ENCODE data around the gene REEP1. TPM values are rescaled to one million over a fixed set of nuclear protein-coding genes. Genes with fewer than 3 reads are reported as not detected.

REEP1 gene
- total and polyA plus RNA-seq, 2 of the 4 experiments (the other 2 are of a cell fraction) = under 0.01 to 0.03 TPM

- H4K8ac ChIP-seq (ENCODE audit: low read depth in 2 of 2, low read length in 2 of 2) = no peak overlapping the region
- H2BK120ac ChIP-seq (ENCODE audit: low read depth, low read length) = no peak overlapping the region
- no TSS peak for BruUV-seq (replicated peaks)
- H3K4me2 ChIP-seq (ENCODE audit: low read depth, low read length) = no peak overlapping the region
- H3K4me3 ChIP-seq (ENCODE audit: insufficient read depth, low read depth, low read length) = no peak overlapping the region
- H2BK15ac ChIP-seq (ENCODE audit: low read depth, low read length) = no peak overlapping the region
- no peak overlapping the region for H2BK5ac ChIP-seq (ENCODE audit: low read depth, low read length, poor library complexity, severe bottlenecking)
- TF ChIP-seq RCOR1 (IDR thresholded peaks at IDR 0.05; ENCODE audit: insufficient replicate concordance, low read length) (no peak), CEBPB (IDR thresholded peaks at IDR 0.05; ENCODE audit: low read depth, low read length) (no peak), MAFK (IDR thresholded peaks at IDR 0.05; ENCODE audit: low read depth, low read length) (no peak), CHD1 (IDR thresholded peaks at IDR 0.05; ENCODE audit: low read depth, low read length) (no peak), SMC3 (IDR thresholded peaks at IDR 0.05; ENCODE audit: low read depth, low read length) (no peak), POLR2A (IDR thresholded peaks at IDR 0.05; ENCODE audit: low read depth, low read length) (no peak), RFX5 (IDR thresholded peaks at IDR 0.05; ENCODE audit: low read depth, low read length) (no peak), USF2 (IDR thresholded peaks at IDR 0.05; ENCODE audit: low read depth, low read length) (no peak), FOS (IDR thresholded peaks at IDR 0.05; ENCODE audit: low read depth, low read length) (no peak), MXI1 (IDR thresholded peaks at IDR 0.05; ENCODE audit: borderline replicate concordance, low read depth, low read length) (no peak)
- TF ChIP-seq, protein P1, sequence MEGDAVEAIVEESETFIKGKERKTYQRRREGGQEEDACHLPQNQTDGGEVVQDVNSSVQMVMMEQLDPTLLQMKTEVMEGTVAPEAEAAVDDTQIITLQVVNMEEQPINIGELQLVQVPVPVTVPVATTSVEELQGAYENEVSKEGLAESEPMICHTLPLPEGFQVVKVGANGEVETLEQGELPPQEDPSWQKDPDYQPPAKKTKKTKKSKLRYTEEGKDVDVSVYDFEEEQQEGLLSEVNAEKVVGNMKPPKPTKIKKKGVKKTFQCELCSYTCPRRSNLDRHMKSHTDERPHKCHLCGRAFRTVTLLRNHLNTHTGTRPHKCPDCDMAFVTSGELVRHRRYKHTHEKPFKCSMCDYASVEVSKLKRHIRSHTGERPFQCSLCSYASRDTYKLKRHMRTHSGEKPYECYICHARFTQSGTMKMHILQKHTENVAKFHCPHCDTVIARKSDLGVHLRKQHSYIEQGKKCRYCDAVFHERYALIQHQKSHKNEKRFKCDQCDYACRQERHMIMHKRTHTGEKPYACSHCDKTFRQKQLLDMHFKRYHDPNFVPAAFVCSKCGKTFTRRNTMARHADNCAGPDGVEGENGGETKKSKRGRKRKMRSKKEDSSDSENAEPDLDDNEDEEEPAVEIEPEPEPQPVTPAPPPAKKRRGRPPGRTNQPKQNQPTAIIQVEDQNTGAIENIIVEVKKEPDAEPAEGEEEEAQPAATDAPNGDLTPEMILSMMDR (conservative IDR thresholded peaks at IDR 0.05; ENCODE audit: low read depth, low read length) = no peak
- no peak overlapping the region for H3K9ac ChIP-seq (ENCODE audit: low read depth, low read length)
- no peak for DNase-seq
- H3K14ac ChIP-seq (replicated peaks; ENCODE audit: low read depth, low read length) = no peak overlapping the region
- no peaks in the 10 kb centered on the region for H3K9me3 ChIP-seq (ENCODE audit: control insufficient read depth, insufficient read depth, low read length)
- H3K18ac ChIP-seq (ENCODE audit: low read depth, low read length) = no peak overlapping the region
- H3K4ac ChIP-seq (ENCODE audit: low read depth, low read length) = no peak overlapping the region
- CTCF ChIA-PET = no interaction called here
- intact Hi-C loops (cut with micrococcal nuclease) (no loop called here), in situ Hi-C loops (cut with MboI; ENCODE audit: low sequenced_read_pairs) (no loop called here), dilution Hi-C loops (cut with HindIII; ENCODE audit: low sequenced_read_pairs, unreplicated experiment) (no loop called here)
- no peak overlapping the region for H2AK5ac ChIP-seq (ENCODE audit: low read depth, low read length)
- H3K27me3 ChIP-seq (ENCODE audit: control insufficient read depth, insufficient read depth, low read length) = peaks cover 8% of the 10 kb centered on the region; the same call in 1 of the 2 replicates
- peaks cover 7% of the 10 kb centered on the region for H3K4me1 ChIP-seq (ENCODE audit: control insufficient read depth, insufficient read depth, low read length)
- H3K9me1 ChIP-seq (ENCODE audit: insufficient read depth, low read length) = peaks cover 3% of the 10 kb centered on the region; the same call in 1 of the 2 replicates
- no peak overlapping the region for H2AFZ ChIP-seq (replicated peaks; ENCODE audit: low read length, poor library complexity)
- no peaks in the 10 kb centered on the region for H3K79me1 ChIP-seq (ENCODE audit: low read depth in 1 of 2, low read length in 2 of 2)
- H3K23ac ChIP-seq (ENCODE audit: low read depth, low read length) = no peak overlapping the region
- H4K91ac ChIP-seq (ENCODE audit: insufficient read depth, low read depth, low read length) = no peak overlapping the region
- POLR2A ChIA-PET (ENCODE audit: unreplicated experiment) = no interaction called here
- no peak overlapping the region for H3K56ac ChIP-seq (ENCODE audit: extremely low read depth, insufficient read depth, low read length)
- no peak overlapping the region for H4K5ac ChIP-seq (ENCODE audit: low read depth, low read length)
- H3K27ac ChIP-seq (ENCODE audit: insufficient read depth, low read length) = no peak overlapping the region
- H3K36me3 ChIP-seq (ENCODE audit: control insufficient read depth, insufficient read depth, low read length) = no peaks in the 10 kb centered on the region
- no peak overlapping the region for H2AK9ac ChIP-seq (replicated peaks; ENCODE audit: low read depth, low read length, poor library complexity)
- no peaks in the 10 kb centered on the region for H4K20me1 ChIP-seq (ENCODE audit: insufficient read depth, low read length)
- no peak for ATAC-seq (ENCODE audit: low read depth)
- no peak overlapping the region for H2BK20ac ChIP-seq (ENCODE audit: low read depth, low read length)
- no CpG with 5 or more reads among the region's 2 CpGs for WGBS, 2 experiments (ENCODE audit: extremely low coverage in 2 of 2, insufficient read length in 1 of 2)
These were observed 109.7 kb downstream of the REEP1 start for GRCh38 chr2:86227685-86228084.

All from IMR-90 (cell line).